Hepatocyte (in vitro differentiated cells): ENCODE data around the gene PLP1. TPM values are rescaled to one million over a fixed set of nuclear protein-coding genes. Genes with fewer than 3 reads are reported as not detected.

Experiments used
- DNase-seq: peaks from one replicate; pipeline ENCODE4 v3.0.0-alpha.2; 2016; ENCODE audit warnings: low spot score
- H2AFZ ChIP-seq: fragments of 200-600 bp; sonication (generic); 2 replicates; pipeline ENCODE4 v1.6.0; 2016; ENCODE audit warnings: antibody characterized with exemption, mild to moderate bottlenecking
- H3K27ac ChIP-seq: fragments of 200-600 bp; sonication (generic); 2 replicates; pipeline ENCODE4 v1.5.1; 2016; ENCODE audit warnings: mild to moderate bottlenecking
- H3K27me3 ChIP-seq: fragments of 200-600 bp; sonication (generic); 2 replicates; pipeline ENCODE4 v1.6.1; 2016
- H3K36me3 ChIP-seq: fragments of 200-600 bp; sonication (generic); replicated peaks from 2 replicates; pipeline ENCODE4 v1.5.1; 2016; ENCODE audit warnings: low read depth; ENCODE audit not compliant: insufficient read depth
- H3K4me1 ChIP-seq: fragments of 200-600 bp; sonication (generic); 2 replicates; pipeline ENCODE4 v1.5.1; 2016; ENCODE audit warnings: mild to moderate bottlenecking, moderate library complexity; ENCODE audit not compliant: insufficient read depth
- H3K4me2 ChIP-seq: fragments of 200-600 bp; sonication (generic); 2 replicates; pipeline ENCODE4 v1.6.0; 2016
- H3K4me3 ChIP-seq: fragments of 200-600 bp; sonication (generic); 2 replicates; pipeline ENCODE4 v1.5.1; 2016; ENCODE audit warnings: mild to moderate bottlenecking
- H3K79me2 ChIP-seq: fragments of 200-600 bp; sonication (generic); 2 replicates; pipeline ENCODE4 v1.6.0; 2017; ENCODE audit warnings: mild to moderate bottlenecking
- H3K9me2 ChIP-seq: fragments of 200-600 bp; sonication (generic); replicated peaks from 2 replicates; pipeline ENCODE4 v1.6.0; 2017; ENCODE audit warnings: mild to moderate bottlenecking; ENCODE audit not compliant: insufficient read depth
- H3K9me3 ChIP-seq: fragments of 200-600 bp; sonication (generic); 2 replicates; pipeline ENCODE4 v1.5.1; 2016; ENCODE audit warnings: low read depth, mild to moderate bottlenecking
- H4K20me1 ChIP-seq: fragments of 200-600 bp; sonication (generic); 2 replicates; pipeline ENCODE4 v1.6.0; 2016; ENCODE audit warnings: mild to moderate bottlenecking; ENCODE audit not compliant: insufficient read depth, poor library complexity, severe bottlenecking
- CTCF ChIP-seq: fragments of 200-600 bp; sonication (generic); IDR thresholded peaks from 2 replicates; pipeline ENCODE4 v1.5.1; 2016; ENCODE audit warnings: antibody characterized with exemption, mild to moderate bottlenecking; ENCODE audit not compliant: poor library complexity
- EZH2 ChIP-seq: fragments of 200-600 bp; sonication (generic); IDR thresholded peaks from 2 replicates; pipeline ENCODE4 v1.6.1; 2016; ENCODE audit warnings: antibody characterized with exemption, mild to moderate bottlenecking, borderline replicate concordance
- EZH2phosphoT487 ChIP-seq: fragments of 200-600 bp; sonication (generic); IDR thresholded peaks from one replicate; pipeline ENCODE4 v1.6.1; 2018; ENCODE audit warnings: antibody characterized with exemption, mild to moderate bottlenecking, low read depth, moderate library complexity; ENCODE audit not compliant: unreplicated experiment, severe bottlenecking
- WGBS: methylation state at CpG from one replicate; pipeline ENCODE4 v1.1.6; 2016; ENCODE audit warnings: low lambda C conversion rate; ENCODE audit errors: missing lambda C conversion rate; 5-methylcytosine and 5-hydroxymethylcytosine counted together
- polyA plus RNA-seq: library from polyadenylated mRNA; unstranded; fragments of >200 nt; fragmentation: Nextera tagmentation; extraction: Ambion mirVana; gene quantifications from 2 replicates; pipeline ENCODE4 v1.2.1, GENCODE V29; 2016
- total RNA-seq: library from RNA; depleted of rRNA; stranded (reverse); fragments of >200 nt; gene quantifications from 2 replicates; pipeline ENCODE4 v1.2.3, GENCODE V29; 2014

The PLP1 gene
- total and polyA plus RNA-seq, 2 experiments from 2014 or later, result 1.1 to 1.5 TPM

DNA sequence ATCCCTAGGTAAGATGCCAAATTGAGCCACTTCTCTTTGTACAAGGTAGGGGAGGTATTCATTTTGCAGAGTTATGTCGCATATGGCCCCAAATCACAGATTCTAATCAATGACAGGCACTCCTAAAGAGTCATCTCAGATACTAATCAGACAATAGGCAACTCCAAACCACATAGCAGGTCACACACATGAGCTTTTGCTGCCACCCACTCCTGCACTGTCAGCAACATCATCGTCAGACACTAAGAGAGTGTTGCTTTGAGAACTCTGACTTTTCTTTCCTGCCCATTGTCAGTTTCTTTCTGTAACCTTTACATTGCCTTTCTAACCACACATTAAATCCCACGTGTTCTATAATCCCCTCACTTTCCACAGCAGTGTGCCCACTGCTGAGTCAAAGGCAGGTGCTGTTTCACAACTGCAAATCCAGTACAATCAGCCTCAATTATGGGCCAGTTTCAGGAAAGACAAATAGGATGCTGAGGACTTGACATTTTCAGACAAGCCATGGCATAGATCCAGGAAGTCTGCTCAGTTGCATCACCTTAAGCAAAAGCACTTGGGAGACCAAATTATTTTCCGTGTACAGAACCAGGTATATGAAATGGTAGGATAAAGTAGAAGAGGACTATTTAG is 42.4 kb upstream of the PLP1 start:
- Histone ChIP-seq H3K4me3 (no peak overlapping the region), H2AFZ (no peak overlapping the region), H3K4me1 (no peaks in the 10 kb centered on the region), H3K9me2 (no peaks in the 10 kb centered on the region), H3K9me3 (no peaks in the 10 kb centered on the region), H3K27ac (no peak overlapping the region), H3K27me3 (peaks cover 3% of the 10 kb centered on the region), H3K36me3 (no peaks in the 10 kb centered on the region), H4K20me1 (no peaks in the 10 kb centered on the region), H3K4me2 (no peak overlapping the region), H3K79me2 (no peaks in the 10 kb centered on the region)
- no peak for TF ChIP-seq EZH2phosphoT487
- TF ChIP-seq CTCF, result no peak
- no peak for TF ChIP-seq EZH2
- 37% methylated on average over 4 of the region's 4 CpGs for WGBS
- no peak for DNase-seq

- TF ChIP-seq CTCF (no peak), EZH2phosphoT487 (no peak)
- no peak for DNase-seq
These were observed 38.9 kb upstream of the PLP1 start for GRCh38 chrX:103737696-103738095.

GRCh38 chrX:103739421-103739820 is 37.2 kb upstream of the PLP1 start:
- H3K4me1 ChIP-seq, result no peaks in the 10 kb centered on the region
- no peaks in the 10 kb centered on the region for H3K9me2 ChIP-seq
- 100% methylated on average over 1 of the region's 1 CpG for WGBS
- no peaks in the 10 kb centered on the region for H3K79me2 ChIP-seq
- no peak for TF ChIP-seq EZH2phosphoT487
- TF ChIP-seq CTCF, result no peak
- no peak for TF ChIP-seq EZH2
- DNase-seq, result no peak
- H3K27me3 ChIP-seq, result no peaks in the 10 kb centered on the region
- no peaks in the 10 kb centered on the region for H3K9me3 ChIP-seq
- no peak overlapping the region for H2AFZ ChIP-seq
- no peaks in the 10 kb centered on the region for H3K36me3 ChIP-seq
- H3K4me3 ChIP-seq, result no peak overlapping the region
- H4K20me1 ChIP-seq, result no peaks in the 10 kb centered on the region
- H3K4me2 ChIP-seq, result no peak overlapping the region
- H3K27ac ChIP-seq, result no peak overlapping the region

More at GRCh38 chrX:103737696-103738095, 38.9 kb upstream of the PLP1 start:
- H3K9me2 ChIP-seq, result no peaks in the 10 kb centered on the region
- no peak overlapping the region for H3K4me2 ChIP-seq
- H3K4me3 ChIP-seq, result no peak overlapping the region
- H3K4me1 ChIP-seq, result no peaks in the 10 kb centered on the region
- H3K9me3 ChIP-seq, result no peaks in the 10 kb centered on the region
- no peak overlapping the region for H2AFZ ChIP-seq
- H3K27me3 ChIP-seq, result no peaks in the 10 kb centered on the region
- no peaks in the 10 kb centered on the region for H3K79me2 ChIP-seq
- no peaks in the 10 kb centered on the region for H3K36me3 ChIP-seq
- H3K27ac ChIP-seq, result no peak overlapping the region
- H4K20me1 ChIP-seq, result no peaks in the 10 kb centered on the region

DNA sequence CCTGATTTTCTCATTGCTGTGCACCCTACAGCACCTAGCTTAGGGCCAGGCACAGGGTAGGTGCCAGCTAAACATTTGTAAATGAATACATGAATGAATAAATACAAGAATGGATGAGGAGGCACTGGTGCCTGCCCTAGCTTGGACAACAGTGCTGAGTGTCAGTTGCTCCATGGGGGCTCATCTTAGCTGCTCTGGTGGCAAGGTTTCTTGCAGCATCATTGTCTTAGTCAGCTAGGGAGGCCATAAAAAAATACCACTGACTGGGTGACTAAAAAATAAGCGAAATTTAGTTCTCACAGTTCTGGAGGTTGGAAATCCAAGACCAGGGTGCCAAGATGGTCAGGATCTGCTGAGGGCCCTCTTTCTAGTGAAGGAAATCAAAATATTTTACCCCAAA is 34.8 kb upstream of the PLP1 start:
- Histone ChIP-seq H3K36me3 (no peaks in the 10 kb centered on the region), H3K27me3 (no peaks in the 10 kb centered on the region), H2AFZ (no peak overlapping the region), H3K79me2 (no peaks in the 10 kb centered on the region), H3K9me3 (no peaks in the 10 kb centered on the region), H3K4me3 (no peak overlapping the region), H4K20me1 (no peaks in the 10 kb centered on the region), H3K27ac (no peak overlapping the region), H3K4me2 (no peak overlapping the region), H3K4me1 (no peaks in the 10 kb centered on the region), H3K9me2 (no peaks in the 10 kb centered on the region)
- WGBS, result 70% methylated on average over 1 of the region's 1 CpG
- TF ChIP-seq EZH2phosphoT487, result no peak
- TF ChIP-seq CTCF, result no peak
- TF ChIP-seq EZH2, result no peak
- no peak for DNase-seq
